D721Med (cell line): Measurements from ENCODE around the gene IFIT3.

Experiments used
- DNase-seq: peaks from one replicate; pipeline ENCODE4 v3.0.0; 2011; ENCODE audit warnings: low spot score; ENCODE audit not compliant: insufficient read length
- FAIRE-seq: peaks from 2 replicates; lab custom pipeline; 2011; peaks lifted over from hg19 to GRCh38; lab: Jason Lieb, UNC
- CTCF ChIP-seq: IDR thresholded peaks from 2 replicates; pipeline ENCODE4 v1.5.1; 2012; ENCODE audit warnings: mild to moderate bottlenecking, control low read depth; ENCODE audit not compliant: insufficient read depth; ENCODE audit errors: missing control alignments

Gene IFIT3

DNA sequence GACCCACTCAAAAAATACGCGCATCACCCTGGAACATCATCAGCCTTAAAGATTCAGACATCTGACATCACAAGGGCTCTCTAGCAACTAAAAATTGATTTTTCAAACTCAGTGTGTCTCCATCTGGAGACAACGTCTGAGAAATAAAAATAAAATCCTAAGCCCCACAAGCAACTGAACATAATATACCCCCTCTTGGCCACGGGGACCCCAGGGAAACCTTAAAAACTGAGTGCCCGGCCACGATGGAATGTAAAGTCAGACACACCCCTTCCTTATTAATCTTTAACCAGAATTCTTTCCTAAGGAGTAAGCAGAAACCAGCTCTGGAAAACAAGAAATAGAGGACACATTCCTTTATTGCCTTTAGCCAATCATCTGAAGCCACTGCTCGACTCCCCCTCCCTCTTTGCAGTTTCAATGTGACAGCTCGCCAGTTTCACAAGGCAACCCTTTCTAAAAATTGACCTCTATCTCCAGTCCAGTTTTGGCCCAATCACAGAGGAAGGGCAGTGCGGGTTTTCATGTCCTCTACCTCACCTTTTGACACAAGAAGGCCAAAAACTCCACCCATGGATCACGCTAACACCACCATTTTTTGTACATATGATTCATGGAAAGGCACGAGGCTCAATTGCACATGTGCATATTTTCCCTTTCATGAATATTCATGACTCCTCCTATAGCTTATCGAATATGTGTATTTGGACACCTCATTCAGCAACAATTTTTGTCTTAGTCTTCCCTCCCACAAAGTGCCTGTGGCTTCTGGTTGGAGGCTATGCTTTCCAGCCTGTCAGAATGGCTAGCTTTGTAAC lies 24.2 kb downstream of the IFIT3 start:
- FAIRE-seq (no peak), DNase-seq (no peak)
- no peak for TF ChIP-seq CTCF

DNA sequence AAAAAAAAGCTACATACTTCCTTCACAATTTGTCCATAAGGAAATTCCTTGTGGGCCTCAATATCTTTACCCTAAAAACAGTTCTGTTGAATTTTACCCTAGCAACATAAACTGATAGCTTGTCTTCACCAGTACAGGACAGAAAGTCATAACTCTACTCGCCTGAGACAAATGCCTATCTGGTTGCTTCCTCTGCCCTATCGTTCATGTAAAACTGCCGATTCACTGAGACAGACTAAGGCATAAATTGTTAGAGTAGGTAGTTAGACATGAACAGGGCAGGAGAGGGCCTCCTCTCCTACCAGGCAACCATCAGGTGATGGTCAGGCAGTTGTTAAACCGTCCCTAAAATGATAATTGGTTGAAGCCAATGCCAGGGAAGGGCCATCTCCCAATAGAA lies 25.0 kb downstream of the IFIT3 start:
- TF ChIP-seq CTCF, result no peak

DNA sequence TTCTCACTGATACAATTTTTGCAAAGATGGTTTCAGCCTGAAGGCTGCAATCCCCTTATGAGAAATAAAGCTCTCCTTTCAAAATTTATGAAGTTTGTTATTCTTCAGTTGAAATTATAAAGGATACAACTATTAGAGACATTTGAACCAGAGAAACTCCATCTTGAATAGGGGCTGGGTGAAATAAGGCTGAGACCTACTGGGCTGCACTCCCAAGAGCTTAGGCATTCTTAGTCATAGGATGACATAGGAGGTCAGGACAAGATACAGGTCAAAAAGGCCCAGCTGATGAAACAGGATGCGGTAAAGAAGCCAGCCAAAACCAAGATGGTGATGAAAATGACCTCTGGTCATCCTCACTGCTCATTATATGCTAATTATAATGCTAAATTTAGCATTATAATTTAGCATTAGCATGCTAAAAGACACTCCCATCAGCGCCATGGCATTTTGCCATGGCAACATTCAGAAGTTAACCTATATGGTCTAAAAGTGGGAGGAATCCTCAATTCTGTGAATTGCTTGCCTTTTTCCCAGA lies 27.7 kb downstream of the IFIT3 start:
- no peak for DNase-seq
- no peak for FAIRE-seq
- TF ChIP-seq CTCF, result no peak

More for the DNA sequence above, 25.0 kb downstream of the IFIT3 start:
- DNase-seq (no peak), FAIRE-seq (no peak)

DNA sequence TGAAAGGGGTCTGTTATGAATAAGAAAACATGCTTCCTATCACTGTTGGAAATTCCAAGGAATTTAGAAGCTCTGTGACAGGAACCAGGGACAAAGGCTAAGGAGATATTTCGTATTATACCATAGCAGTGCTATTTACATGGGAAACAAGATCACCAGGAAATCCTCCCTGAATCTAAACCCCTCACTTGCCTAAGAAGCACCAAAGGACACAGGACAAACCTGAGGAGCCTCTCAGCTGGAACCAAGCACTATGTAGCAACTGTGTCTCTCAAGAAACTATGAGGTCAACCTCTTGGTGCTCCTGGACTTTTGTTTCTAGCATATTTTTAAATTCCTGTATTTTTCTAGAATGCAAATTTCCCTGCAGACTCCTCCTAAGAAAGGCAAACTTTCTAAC lies 29.3 kb downstream of the IFIT3 start:
- no peak for TF ChIP-seq CTCF
- no peak for FAIRE-seq
- no peak for DNase-seq

GRCh38 chr10:89357975-89358374 lies 30.2 kb downstream of the IFIT3 start:
- DNase-seq, result no peak
- FAIRE-seq, result no peak
- TF ChIP-seq CTCF, result no peak

DNA sequence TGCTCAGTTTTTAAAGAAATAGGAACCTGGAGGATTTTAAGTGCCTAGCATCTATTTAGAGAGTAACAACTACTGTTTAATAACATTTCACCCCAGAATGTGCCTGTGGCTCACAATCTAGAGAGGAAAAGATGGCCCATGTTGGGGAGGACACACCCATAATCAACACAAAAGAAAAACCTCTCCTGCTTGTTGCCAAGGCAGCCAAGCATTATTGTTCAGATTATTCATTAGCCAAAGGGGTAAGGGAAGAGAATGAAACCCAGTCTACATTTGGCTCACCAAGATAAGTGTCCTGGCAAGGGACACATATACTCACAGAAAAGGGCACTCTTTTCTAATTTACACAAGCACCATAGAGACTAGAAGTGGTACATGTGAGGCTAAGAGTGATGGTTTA lies 32.4 kb downstream of the IFIT3 start:
- FAIRE-seq, result no peak
- TF ChIP-seq CTCF, result no peak
- no peak for DNase-seq

- DNase-seq (no peak), FAIRE-seq (no peak)
- no peak for TF ChIP-seq CTCF
Observed at GRCh38 chr10:89362929-89363328, 35.1 kb downstream of the IFIT3 start.
